Thyroid gland (tissue), 4 donors: ENCODE data around the gene DNMT3A. TPM values are rescaled to one million over a fixed set of nuclear protein-coding genes. Genes with fewer than 3 reads are reported as not detected.

ENCODE experiments used
- DNase-seq, 2 donors: peaks; one replicate each; pipeline ENCODE4 v3.0.0-alpha.2; 2019
- H3K27ac ChIP-seq, 3 donors: fragments of 200-600 bp; sonication (generic); 1 replicate in 2 of 3; 2 replicates in 1 of 3; pipeline ENCODE4 v1.5.1; 2016 to 2019; ENCODE audit warnings: mild to moderate bottlenecking in 1 of 3, moderate library complexity in 1 of 3
- H3K27me3 ChIP-seq: fragments of 200-600 bp; sonication (generic); one replicate; pipeline ENCODE4 v1.5.1; 2019
- H3K36me3 ChIP-seq, 2 donors: fragments of 200-600 bp; sonication (generic); one replicate each; pipeline ENCODE4 v1.5.1; 2016 to 2019
- H3K4me1 ChIP-seq, 2 donors: fragments of 200-600 bp; sonication (generic); one replicate each; pipeline ENCODE4 v1.5.1; 2017 to 2019
- H3K4me3 ChIP-seq, 3 donors: fragments of 200-600 bp; sonication (generic); replicated peaks in 1 of 3; 1 replicate in 2 of 3; 2 replicates in 1 of 3; pipeline ENCODE4 v1.5.1; 2016; ENCODE audit warnings: mild to moderate bottlenecking in 1 of 3
- H3K9me3 ChIP-seq: fragments of 200-600 bp; sonication (generic); one replicate; pipeline ENCODE4 v1.5.1; 2017
- POLR2A ChIP-seq, 2 donors: fragments of 450-650 bp; IDR thresholded peaks; one replicate each; pipeline ENCODE4 v1.6.1; 2017; ENCODE audit warnings: antibody characterized with exemption in 2 of 2, mild to moderate bottlenecking in 2 of 2, moderate library complexity in 1 of 2
- WGBS, 2 donors: methylation state at CpG; one replicate each; pipeline ENCODE4 v1.1.5; 2017; 5-methylcytosine and 5-hydroxymethylcytosine counted together
- intact Hi-C: fragments of 100-400 bp; cut with DNase I; formaldehyde crosslinking; loops from one replicate; pipeline ENCODE4 v1.15.1; 2023
- total RNA-seq, 4 donors: library from RNA; depleted of rRNA; stranded (reverse); fragments of >200 nt; gene quantifications; one replicate each; pipeline ENCODE4 v1.2.3, GENCODE V29; 2016
- TF ChIP-seq, protein P1 (sequence below), 6 experiments: fragments of 200-600 bp in 3 of 6; fragments of 450-650 bp in 3 of 6; sonication (generic) in 3 of 6; IDR thresholded peaks; one replicate each; pipeline ENCODE4 v1.5.1; 2016 to 2019; ENCODE audit warnings: antibody characterized with exemption in 6 of 6, mild to moderate bottlenecking in 2 of 6, inconsistent platforms in 1 of 6, moderate library complexity in 1 of 6

The DNMT3A gene
- total RNA-seq, 4 donors from 2014 or later, result 17.3 to 40.9 (median 18.8) TPM

DNA sequence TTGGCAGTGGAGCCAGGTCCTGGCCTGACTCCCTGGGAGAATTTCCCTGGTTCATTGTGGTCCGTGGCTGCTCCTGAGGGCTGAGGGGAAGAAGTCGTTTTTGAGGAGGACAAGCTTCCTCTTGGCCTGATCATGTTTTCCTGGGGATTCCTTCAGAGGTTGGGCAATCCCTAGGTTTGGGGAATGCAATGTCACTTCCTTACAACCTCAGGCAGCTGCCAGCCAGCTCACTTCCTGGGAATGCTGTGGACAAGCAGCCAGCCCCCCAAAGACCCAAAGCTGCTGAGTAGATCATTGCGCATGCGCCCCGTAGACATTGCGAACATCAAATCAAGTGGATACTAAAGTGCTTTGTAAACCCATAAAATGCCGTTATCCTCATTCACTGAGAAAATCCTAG lies 7.7 kb upstream of the DNMT3A start:
- intact Hi-C loops, result loop anchor here (10.0 kb wide), 1 partner anchor 175 kb away; no protein-coding TSS in a partner anchor
- Histone ChIP-seq H3K9me3 (no peaks in the 10 kb centered on the region), H3K27ac (no peak overlapping the region), H3K27me3 (no peaks in the 10 kb centered on the region), H3K4me1 (peaks cover 0 to 6% of the 10 kb centered on the region in 2 donors), H3K4me3 (no peak overlapping the region), H3K36me3 (no peaks in the 10 kb centered on the region)
- WGBS, 2 donors, result 79 to 89% methylated on average over 7 of the region's 7 CpGs
- TF ChIP-seq, protein P1, sequence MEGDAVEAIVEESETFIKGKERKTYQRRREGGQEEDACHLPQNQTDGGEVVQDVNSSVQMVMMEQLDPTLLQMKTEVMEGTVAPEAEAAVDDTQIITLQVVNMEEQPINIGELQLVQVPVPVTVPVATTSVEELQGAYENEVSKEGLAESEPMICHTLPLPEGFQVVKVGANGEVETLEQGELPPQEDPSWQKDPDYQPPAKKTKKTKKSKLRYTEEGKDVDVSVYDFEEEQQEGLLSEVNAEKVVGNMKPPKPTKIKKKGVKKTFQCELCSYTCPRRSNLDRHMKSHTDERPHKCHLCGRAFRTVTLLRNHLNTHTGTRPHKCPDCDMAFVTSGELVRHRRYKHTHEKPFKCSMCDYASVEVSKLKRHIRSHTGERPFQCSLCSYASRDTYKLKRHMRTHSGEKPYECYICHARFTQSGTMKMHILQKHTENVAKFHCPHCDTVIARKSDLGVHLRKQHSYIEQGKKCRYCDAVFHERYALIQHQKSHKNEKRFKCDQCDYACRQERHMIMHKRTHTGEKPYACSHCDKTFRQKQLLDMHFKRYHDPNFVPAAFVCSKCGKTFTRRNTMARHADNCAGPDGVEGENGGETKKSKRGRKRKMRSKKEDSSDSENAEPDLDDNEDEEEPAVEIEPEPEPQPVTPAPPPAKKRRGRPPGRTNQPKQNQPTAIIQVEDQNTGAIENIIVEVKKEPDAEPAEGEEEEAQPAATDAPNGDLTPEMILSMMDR (IDR thresholded peaks at IDR 0.05), result no peak
- TF ChIP-seq POLR2A (IDR thresholded peaks at IDR 0.05), result no peak
- no peak for DNase-seq

GRCh38 chr2:25347846-25348245 lies 6.1 kb upstream of the DNMT3A start:
- Histone ChIP-seq H3K9me3 (no peaks in the 10 kb centered on the region), H3K4me1 (peaks cover 0 to 7% of the 10 kb centered on the region in 2 donors), H3K4me3 (no peak overlapping the region), H3K36me3 (no peaks in the 10 kb centered on the region), H3K27me3 (no peaks in the 10 kb centered on the region), H3K27ac (no peak overlapping the region)
- intact Hi-C loops, result loop anchor here (10.0 kb wide), 1 partner anchor 177 kb away; no protein-coding TSS in a partner anchor
- TF ChIP-seq, protein P1 (IDR thresholded peaks at IDR 0.05), result no peak
- no peak for TF ChIP-seq POLR2A (IDR thresholded peaks at IDR 0.05)
- WGBS, 2 donors, result 18 to 24% methylated on average over 2 of the region's 2 CpGs
- no peak for DNase-seq

DNA sequence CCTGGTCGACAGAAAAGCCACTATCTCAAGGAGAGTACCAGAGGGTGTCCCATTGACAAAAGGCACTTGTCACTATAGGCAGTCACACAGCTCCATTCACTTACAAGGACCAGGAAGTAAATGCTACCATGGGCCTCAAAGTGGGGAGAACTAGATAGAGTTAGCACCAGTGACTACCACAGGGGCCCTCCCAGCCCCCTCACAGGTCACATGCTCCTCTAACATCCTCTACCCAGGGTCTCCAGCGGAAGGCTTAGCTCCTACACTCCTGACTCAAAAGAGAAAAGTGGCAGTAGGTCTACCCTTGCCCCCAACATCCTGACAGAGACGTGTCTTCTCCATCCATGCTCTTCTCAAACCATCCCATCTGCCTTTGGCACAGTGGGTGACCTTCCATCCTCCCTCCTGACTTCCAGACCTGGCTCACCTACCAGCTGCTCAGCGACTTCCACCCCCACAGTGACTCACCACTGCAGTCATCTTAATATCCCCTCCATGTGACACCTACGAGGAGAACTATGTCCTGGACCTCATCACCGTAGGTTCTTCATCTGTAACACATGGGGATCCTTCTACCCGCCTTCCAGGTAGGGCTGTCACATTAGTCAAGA lies 5.6 kb upstream of the DNMT3A start:
- no peaks in the 10 kb centered on the region for H3K9me3 ChIP-seq
- 75 to 87% methylated on average over 7 of the region's 7 CpGs for WGBS, 2 donors
- peaks cover 0 to 11% of the 10 kb centered on the region in 2 donors for H3K4me1 ChIP-seq
- DNase-seq, result no peak
- no peaks in the 10 kb centered on the region for H3K36me3 ChIP-seq
- H3K27ac ChIP-seq, result no peak overlapping the region
- no peaks in the 10 kb centered on the region for H3K27me3 ChIP-seq
- intact Hi-C loops, result loop anchor here (10.0 kb wide), 1 partner anchor 177 kb away; no protein-coding TSS in a partner anchor
- no peak overlapping the region for H3K4me3 ChIP-seq
- no peak for TF ChIP-seq POLR2A (IDR thresholded peaks at IDR 0.05)
- TF ChIP-seq, protein P1 (IDR thresholded peaks at IDR 0.05), result no peak

DNA sequence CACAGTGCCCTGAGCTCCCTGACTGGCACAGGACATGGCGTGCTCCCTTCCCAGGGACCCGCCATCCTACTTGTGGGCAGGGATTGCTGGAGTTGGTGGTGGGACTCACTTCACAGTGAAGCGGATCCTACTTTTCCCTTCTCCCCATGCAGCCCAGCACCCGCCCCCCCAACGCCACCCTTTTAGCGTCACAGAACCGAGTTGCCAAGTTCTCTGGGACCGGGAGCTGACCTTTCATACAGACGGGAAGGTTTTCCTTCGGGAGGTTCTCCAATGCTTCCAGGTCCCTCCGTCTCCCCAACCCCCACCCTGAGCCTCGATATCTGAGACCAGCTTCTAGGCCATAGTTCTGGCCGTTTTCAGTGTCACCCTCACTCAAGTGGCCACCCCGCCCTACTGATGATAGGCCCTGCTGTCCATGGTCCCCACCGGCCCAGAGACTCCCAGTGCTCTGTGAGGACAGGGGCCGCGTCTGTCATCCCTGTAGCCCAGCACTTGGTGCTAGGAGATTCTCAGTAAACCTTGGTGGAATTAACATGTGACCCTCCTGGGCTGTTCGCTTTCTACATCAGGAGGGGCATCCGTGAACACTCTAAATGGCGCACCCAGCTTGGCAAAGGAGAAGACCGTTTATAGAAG lies 1.6 kb upstream of the DNMT3A start:
- no peak for TF ChIP-seq POLR2A (IDR thresholded peaks at IDR 0.05)
- TF ChIP-seq, protein P1 (IDR thresholded peaks at IDR 0.05), result no peak
- H3K27me3 ChIP-seq, result no peaks in the 10 kb centered on the region
- no peak overlapping the region for H3K4me3 ChIP-seq
- DNase-seq, result no peak
- 91% methylated on average over 20 to 21 of the region's 21 CpGs for WGBS, 2 donors
- H3K4me1 ChIP-seq, result peaks cover 7 to 26% of the 10 kb centered on the region in 2 donors
- intact Hi-C loops, result loop anchor here (2.0 to 10.0 kb wide), 3 partner anchors 17 to 181 kb away; no protein-coding TSS in a partner anchor
- H3K27ac ChIP-seq, result no peak overlapping the region
- H3K9me3 ChIP-seq, result no peaks in the 10 kb centered on the region
- H3K36me3 ChIP-seq, result no peaks in the 10 kb centered on the region
